ENCODE measurements around the gene KIF3A.

- no peak for TF ChIP-seq CTCF (tag by site-specific recombination; IDR thresholded peaks at IDR 0.05)
- TF ChIP-seq ZBTB17 (tag by site-specific recombination; IDR thresholded peaks at IDR 0.05): no peak
- no peak for TF ChIP-seq ZNF121 (tag by site-specific recombination; IDR thresholded peaks at IDR 0.05)
- no peak for TF ChIP-seq ZNF473 (tag by site-specific recombination; IDR thresholded peaks at IDR 0.05)
- TF ChIP-seq BCL11A (tag by site-specific recombination; IDR thresholded peaks at IDR 0.05; ENCODE audit: low read depth): no peak
- TF ChIP-seq ZSCAN23 (tag by site-specific recombination; IDR thresholded peaks at IDR 0.05): no peak
- no peak for TF ChIP-seq SALL2 (tag by site-specific recombination; IDR thresholded peaks at IDR 0.05; ENCODE audit: borderline replicate concordance)
- no peak for TF ChIP-seq ZNF629 (tag by site-specific recombination; IDR thresholded peaks at IDR 0.05)
- no peak for TF ChIP-seq IKZF3 (tag by site-specific recombination; IDR thresholded peaks at IDR 0.05)
- no peak for TF ChIP-seq ZIC2 (tag by site-specific recombination; IDR thresholded peaks at IDR 0.05)
Measured at GRCh38 chr5:132648355-132648754, 89.0 kb downstream of the KIF3A start.

Measured in HEK293 (cell line).